Neural progenitor cell (in vitro differentiated cells): ENCODE data around the gene POLK. TPM values are rescaled to one million over a fixed set of nuclear protein-coding genes. Genes with fewer than 3 reads are reported as not detected.
"Not testable (repeated sequence)": the region's sequence is repeated elsewhere in the genome, so short reads cannot be mapped to it uniquely, and the experiment has no call there.

Experiments used
- DNase-seq: peaks from one replicate; pipeline ENCODE4 v3.0.0-alpha.2; 2016; ENCODE audit warnings: low spot score
- H2AFZ ChIP-seq: fragments of 200-600 bp; sonication (generic); replicated peaks from 2 replicates; pipeline ENCODE4 v1.6.1; 2016; ENCODE audit warnings: antibody characterized with exemption
- H3F3A ChIP-seq: fragments of 200-600 bp; sonication (generic); 2 replicates; pipeline ENCODE4 v1.6.1; 2016; ENCODE audit warnings: antibody characterized with exemption, low read depth
- H3K27ac ChIP-seq: fragments of 200-600 bp; sonication (generic); 2 replicates; pipeline ENCODE4 v1.5.1; 2016; ENCODE audit warnings: mild to moderate bottlenecking
- H3K27me3 ChIP-seq: fragments of 200-600 bp; sonication (generic); 2 replicates; pipeline ENCODE4 v1.6.1; 2016; ENCODE audit warnings: mild to moderate bottlenecking, moderate library complexity
- H3K36me3 ChIP-seq: fragments of 200-600 bp; sonication (generic); 2 replicates; pipeline ENCODE4 v1.5.1; 2016
- H3K4me1 ChIP-seq: fragments of 200-600 bp; sonication (generic); 2 replicates; pipeline ENCODE4 v1.6.1; 2016; ENCODE audit warnings: mixed run types
- H3K4me2 ChIP-seq: fragments of 200-600 bp; sonication (generic); 2 replicates; pipeline ENCODE4 v1.6.1; 2016
- H3K4me3 ChIP-seq: fragments of 200-600 bp; sonication (generic); 2 replicates; pipeline ENCODE4 v1.5.1; 2016
- H3K79me2 ChIP-seq: fragments of 200-600 bp; sonication (generic); 2 replicates; pipeline ENCODE4 v1.6.1; 2016; ENCODE audit warnings: low read depth
- H3K9ac ChIP-seq: fragments of 200-600 bp; sonication (generic); 2 replicates; pipeline ENCODE4 v1.6.1; 2016
- H3K9me3 ChIP-seq: fragments of 200-600 bp; sonication (generic); 2 replicates; pipeline ENCODE4 v1.5.1; 2016; ENCODE audit warnings: low read depth
- H4K20me1 ChIP-seq: fragments of 200-600 bp; sonication (generic); 2 replicates; pipeline ENCODE4 v1.6.1; 2016; ENCODE audit warnings: low read depth
- H3K27ac Mint-ChIP-seq: 3 replicates; pipeline ENCODE4 v1.8.0; 2021; ENCODE audit warnings: mixed read lengths
- H3K27me3 Mint-ChIP-seq: 2 replicates; pipeline ENCODE4 v1.8.0; 2022; ENCODE audit warnings: low read depth, mild to moderate bottlenecking, inconsistent platforms, moderate library complexity, mixed read lengths; ENCODE audit not compliant: insufficient read depth
- H3K36me3 Mint-ChIP-seq: 3 replicates; pipeline ENCODE4 v1.8.0; 2021; ENCODE audit warnings: mixed read lengths
- H3K4me1 Mint-ChIP-seq: 3 replicates; pipeline ENCODE4 v1.8.0; 2021; ENCODE audit warnings: mixed read lengths
- H3K4me3 Mint-ChIP-seq: 3 replicates; pipeline ENCODE4 v1.8.0; 2021; ENCODE audit warnings: mild to moderate bottlenecking, moderate library complexity, mixed read lengths
- H3K9me3 Mint-ChIP-seq: 3 replicates; pipeline ENCODE4 v1.8.0; 2020; ENCODE audit warnings: mixed read lengths
- EZH2 ChIP-seq: fragments of 200-600 bp; sonication (generic); IDR thresholded peaks from 2 replicates; pipeline ENCODE4 v1.6.1; 2017; ENCODE audit warnings: antibody characterized with exemption, mild to moderate bottlenecking, moderate library complexity
- EZH2phosphoT487 ChIP-seq: fragments of 200-600 bp; sonication (generic); IDR thresholded peaks from 2 replicates; pipeline ENCODE4 v1.6.1; 2017; ENCODE audit warnings: antibody characterized with exemption
- total RNA-seq: library from RNA; depleted of rRNA; stranded (reverse); fragments of >200 nt; gene quantifications from 2 replicates; pipeline ENCODE4 v1.2.3, GENCODE V29; 2015; ENCODE audit warnings: low replicate concordance
- TF ChIP-seq, protein P1 (sequence below): fragments of 200-600 bp; sonication (generic); IDR thresholded peaks from 2 replicates; pipeline ENCODE4 v1.5.1; 2017; ENCODE audit warnings: antibody characterized with exemption, mild to moderate bottlenecking

The POLK gene
- total RNA-seq, 1 donor from 2014 or later, result 30.9 TPM

DNA sequence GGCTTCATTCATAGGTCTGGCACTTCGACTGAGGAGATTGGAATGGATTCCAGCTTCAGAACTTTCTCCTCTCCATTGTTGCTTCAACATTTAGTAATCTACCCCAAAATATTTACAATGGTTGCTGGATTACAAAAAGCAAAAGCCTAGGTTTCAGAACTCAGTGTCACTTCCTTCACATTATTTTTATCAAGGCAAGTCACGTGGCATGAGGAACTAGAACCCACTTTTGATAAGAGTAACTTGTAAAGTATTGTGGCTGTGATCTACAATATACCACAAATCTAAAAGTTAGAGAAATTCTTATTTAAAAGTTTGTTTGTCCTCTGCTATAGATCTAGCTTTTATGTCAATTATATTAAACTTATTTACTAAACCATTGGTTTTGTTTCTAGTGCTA, 59.9 kb downstream of the POLK start:
- TF ChIP-seq EZH2phosphoT487 (no peak), EZH2 (no peak)
- TF ChIP-seq, protein P1, sequence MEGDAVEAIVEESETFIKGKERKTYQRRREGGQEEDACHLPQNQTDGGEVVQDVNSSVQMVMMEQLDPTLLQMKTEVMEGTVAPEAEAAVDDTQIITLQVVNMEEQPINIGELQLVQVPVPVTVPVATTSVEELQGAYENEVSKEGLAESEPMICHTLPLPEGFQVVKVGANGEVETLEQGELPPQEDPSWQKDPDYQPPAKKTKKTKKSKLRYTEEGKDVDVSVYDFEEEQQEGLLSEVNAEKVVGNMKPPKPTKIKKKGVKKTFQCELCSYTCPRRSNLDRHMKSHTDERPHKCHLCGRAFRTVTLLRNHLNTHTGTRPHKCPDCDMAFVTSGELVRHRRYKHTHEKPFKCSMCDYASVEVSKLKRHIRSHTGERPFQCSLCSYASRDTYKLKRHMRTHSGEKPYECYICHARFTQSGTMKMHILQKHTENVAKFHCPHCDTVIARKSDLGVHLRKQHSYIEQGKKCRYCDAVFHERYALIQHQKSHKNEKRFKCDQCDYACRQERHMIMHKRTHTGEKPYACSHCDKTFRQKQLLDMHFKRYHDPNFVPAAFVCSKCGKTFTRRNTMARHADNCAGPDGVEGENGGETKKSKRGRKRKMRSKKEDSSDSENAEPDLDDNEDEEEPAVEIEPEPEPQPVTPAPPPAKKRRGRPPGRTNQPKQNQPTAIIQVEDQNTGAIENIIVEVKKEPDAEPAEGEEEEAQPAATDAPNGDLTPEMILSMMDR, result no peak
- no peak overlapping the region for H3K4me3 ChIP-seq
- H3K9me3 ChIP-seq, result no peaks in the 10 kb centered on the region
- Mint-ChIP-seq H3K36me3 (peaks cover 4% of the 10 kb centered on the region), H3K4me3 (no peak overlapping the region), H3K27ac (no peak overlapping the region), H3K27me3 (peaks cover 3% of the 10 kb centered on the region), H3K9me3 (no peaks in the 10 kb centered on the region), H3K4me1 (peaks cover 12% of the 10 kb centered on the region)
- no peak overlapping the region for H3K9ac ChIP-seq
- H3F3A ChIP-seq, result no peaks in the 10 kb centered on the region
- H3K4me1 ChIP-seq, result no peaks in the 10 kb centered on the region
- no peaks in the 10 kb centered on the region for H3K79me2 ChIP-seq
- H2AFZ ChIP-seq, result no peak overlapping the region
- no peak overlapping the region for H3K4me2 ChIP-seq
- DNase-seq, result no peak
- no peaks in the 10 kb centered on the region for H3K27me3 ChIP-seq
- H3K36me3 ChIP-seq, result no peaks in the 10 kb centered on the region
- H4K20me1 ChIP-seq, result no peaks in the 10 kb centered on the region
- no peak overlapping the region for H3K27ac ChIP-seq

DNA sequence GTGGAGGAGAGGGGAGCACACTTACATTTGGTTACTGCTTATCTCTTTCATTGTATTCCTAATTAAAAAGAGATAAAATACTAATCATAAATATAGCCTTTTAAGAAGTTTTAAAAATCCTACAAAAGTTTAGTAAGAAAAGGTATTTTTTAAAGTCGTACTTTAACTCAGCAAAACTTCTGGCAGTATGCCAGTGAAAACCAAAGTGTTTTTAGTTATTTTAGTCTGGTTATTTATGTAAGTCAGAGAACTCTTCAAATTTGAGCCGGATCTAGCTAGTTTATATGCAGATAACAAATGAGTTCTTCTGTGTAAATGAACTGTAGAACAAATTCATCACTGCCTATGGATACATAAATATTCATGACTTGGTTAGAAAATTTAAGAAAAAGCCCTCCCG, 63.1 kb downstream of the POLK start:
- Histone ChIP-seq H3K4me1 (no peaks in the 10 kb centered on the region), H3F3A (no peaks in the 10 kb centered on the region), H3K4me2 (no peak overlapping the region), H3K27me3 (no peaks in the 10 kb centered on the region), H4K20me1 (no peaks in the 10 kb centered on the region), H3K9me3 (no peaks in the 10 kb centered on the region), H3K9ac (no peak overlapping the region), H2AFZ (no peak overlapping the region), H3K27ac (no peak overlapping the region), H3K36me3 (no peaks in the 10 kb centered on the region), H3K79me2 (no peaks in the 10 kb centered on the region), H3K4me3 (no peak overlapping the region)
- no peaks in the 10 kb centered on the region for H3K4me1 Mint-ChIP-seq
- H3K9me3 Mint-ChIP-seq, result no peaks in the 10 kb centered on the region
- H3K36me3 Mint-ChIP-seq, result peaks cover 5% of the 10 kb centered on the region
- no peak overlapping the region for H3K27ac Mint-ChIP-seq
- H3K4me3 Mint-ChIP-seq, result no peak overlapping the region
- H3K27me3 Mint-ChIP-seq, result peaks cover 3% of the 10 kb centered on the region
- TF ChIP-seq, protein P1, result no peak
- TF ChIP-seq EZH2 (no peak), EZH2phosphoT487 (no peak)
- no peak for DNase-seq

DNA sequence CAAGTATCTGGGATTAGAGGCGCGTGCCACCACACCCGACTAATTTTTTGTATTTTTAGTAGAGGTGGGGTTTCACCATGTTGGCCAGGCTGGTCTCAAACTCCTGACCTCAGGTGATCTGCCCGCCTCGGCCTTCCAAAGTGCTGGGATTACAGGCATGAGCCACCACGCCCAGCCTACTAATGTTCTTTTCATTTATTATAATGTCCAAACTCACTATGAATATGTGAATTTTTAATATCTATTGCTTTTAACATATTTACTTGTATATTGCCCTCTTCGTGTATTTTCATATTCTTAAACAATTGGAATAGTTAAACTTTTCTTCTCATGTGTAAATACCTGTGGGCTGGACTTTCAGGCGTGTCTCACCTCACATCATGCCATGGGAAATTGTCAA, 66.6 kb downstream of the POLK start:
- not testable (repeated sequence) for H2AFZ ChIP-seq, H3K9me3 Mint-ChIP-seq, H3K79me2 ChIP-seq, H3K4me2 ChIP-seq, H3K27ac ChIP-seq, H3K4me3 ChIP-seq, H4K20me1 ChIP-seq, H3K36me3 ChIP-seq, H3K4me1 Mint-ChIP-seq, H3K4me1 ChIP-seq, H3K9me3 ChIP-seq, H3K27me3 Mint-ChIP-seq, H3F3A ChIP-seq, H3K4me3 Mint-ChIP-seq, H3K9ac ChIP-seq, H3K36me3 Mint-ChIP-seq, H3K27ac Mint-ChIP-seq, H3K27me3 ChIP-seq, DNase-seq

DNA sequence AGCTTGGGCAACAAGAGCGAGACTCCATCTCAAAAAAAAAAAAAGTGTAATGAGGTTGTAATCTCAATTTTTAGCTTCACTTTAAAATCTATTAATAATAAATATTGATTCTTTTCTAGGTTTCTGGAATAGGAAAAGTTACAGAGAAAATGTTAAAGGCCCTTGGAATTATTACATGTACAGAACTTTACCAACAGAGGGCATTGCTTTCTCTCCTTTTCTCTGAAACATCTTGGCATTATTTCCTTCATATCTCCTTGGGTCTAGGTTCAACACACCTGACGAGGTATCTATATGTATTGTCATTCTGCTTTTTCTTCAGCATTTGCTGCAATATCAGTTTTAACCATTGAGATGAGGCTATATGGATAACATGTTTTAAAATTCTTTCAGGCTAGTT, 73.0 kb downstream of the POLK start:
- no peaks in the 10 kb centered on the region for H3K79me2 ChIP-seq
- no peaks in the 10 kb centered on the region for H3K27me3 Mint-ChIP-seq
- no peak overlapping the region for H3K4me3 Mint-ChIP-seq
- H3K36me3 ChIP-seq, result peaks cover 2% of the 10 kb centered on the region
- H3K4me1 Mint-ChIP-seq, result peaks cover 2% of the 10 kb centered on the region
- TF ChIP-seq EZH2, result no peak
- TF ChIP-seq, protein P1, result peak; percentile 31
- H3K9me3 Mint-ChIP-seq, result no peaks in the 10 kb centered on the region
- H3K27ac ChIP-seq, result no peak overlapping the region
- H3K9ac ChIP-seq, result no peak overlapping the region
- H3K4me1 ChIP-seq, result peaks cover 10% of the 10 kb centered on the region
- H3K36me3 Mint-ChIP-seq, result peaks cover 14% of the 10 kb centered on the region
- H2AFZ ChIP-seq, result no peak overlapping the region
- H3K4me3 ChIP-seq, result no peak overlapping the region
- no peaks in the 10 kb centered on the region for H4K20me1 ChIP-seq
- no peaks in the 10 kb centered on the region for H3K27me3 ChIP-seq
- no peaks in the 10 kb centered on the region for H3K9me3 ChIP-seq
- no peak for DNase-seq
- H3K4me2 ChIP-seq, result no peak overlapping the region
- no peak overlapping the region for H3K27ac Mint-ChIP-seq
- peaks cover 15% of the 10 kb centered on the region for H3F3A ChIP-seq
